IMR-90 (cell line): Measurements from ENCODE around the gene GLYAT. TPM values are rescaled to one million over a fixed set of nuclear protein-coding genes. Genes with fewer than 3 reads are reported as not detected.

ENCODE experiments used
- ATAC-seq: fragments of 200-7000 bp; cut with Tn5 transposase; 2 replicates; pipeline ENCODE4 v1.9.1; 2020; ENCODE audit warnings: low read depth, mild to moderate bottlenecking, moderate library complexity
- BruUV-seq: library from RNA; stranded (reverse); fragments of 400-500 nt; replicated peaks from 2 replicates; lab custom pipeline; 2021; lab: Mats Ljungman, UMichigan
- CTCF ChIA-PET: fragments of 300-600 bp; formaldehyde crosslinking; extraction: SDS; loops from one replicate; lab custom pipeline; 2021; ENCODE audit warnings: antibody characterized with exemption; lab: Yijun Ruan, JAX
- POLR2A ChIA-PET: fragments of 300-600 bp; sonication (Branson Sonifier 250); formaldehyde crosslinking; loops from one replicate; lab custom pipeline; 2022; ENCODE audit warnings: antibody characterized with exemption; ENCODE audit not compliant: unreplicated experiment; lab: Charles Lee
- DNase-seq: peaks from one replicate; pipeline ENCODE4 v3.0.0; 2013
- H2AFZ ChIP-seq: replicated peaks from 2 replicates; pipeline ENCODE3; 2013; ENCODE audit warnings: low read length, mild to moderate bottlenecking; ENCODE audit not compliant: poor library complexity
- H2AK5ac ChIP-seq: 2 replicates; pipeline ENCODE4 v1.6.1; 2013; ENCODE audit warnings: low read depth, low read length, inconsistent platforms
- H2AK9ac ChIP-seq: replicated peaks from 2 replicates; pipeline ENCODE3; 2013; ENCODE audit warnings: mild to moderate bottlenecking, low read depth, low read length, moderate library complexity; ENCODE audit not compliant: poor library complexity
- H2BK120ac ChIP-seq: 2 replicates; pipeline ENCODE4 v1.6.1; 2013; ENCODE audit warnings: low read depth, low read length, inconsistent platforms
- H2BK15ac ChIP-seq: 3 replicates; pipeline ENCODE4 v1.6.1; 2013; ENCODE audit warnings: low read depth, low read length, inconsistent platforms
- H2BK20ac ChIP-seq: 2 replicates; pipeline ENCODE4 v1.6.1; 2013; ENCODE audit warnings: low read depth, mild to moderate bottlenecking, inconsistent platforms, low read length, moderate library complexity
- H2BK5ac ChIP-seq: 2 replicates; pipeline ENCODE4 v1.6.1; 2013; ENCODE audit warnings: mild to moderate bottlenecking, low read depth, low read length, inconsistent platforms; ENCODE audit not compliant: poor library complexity, severe bottlenecking
- H3K14ac ChIP-seq: replicated peaks from 2 replicates; pipeline ENCODE4 v1.6.1; 2013; ENCODE audit warnings: low read depth, low read length, inconsistent platforms
- H3K18ac ChIP-seq: 2 replicates; pipeline ENCODE4 v1.6.1; 2013; ENCODE audit warnings: low read depth, low read length, control low read depth
- H3K23ac ChIP-seq: 2 replicates; pipeline ENCODE4 v1.6.1; 2013; ENCODE audit warnings: low read depth, low read length, inconsistent platforms
- H3K27ac ChIP-seq: 2 replicates; pipeline ENCODE4 v1.5.1; 2013; ENCODE audit warnings: mild to moderate bottlenecking, control low read depth, low read length; ENCODE audit not compliant: insufficient read depth
- H3K27me3 ChIP-seq: 2 replicates; pipeline ENCODE4 v1.6.1; 2013; ENCODE audit warnings: low read length; ENCODE audit not compliant: control insufficient read depth, insufficient read depth
- H3K36me3 ChIP-seq: 2 replicates; pipeline ENCODE4 v1.6.1; 2013; ENCODE audit warnings: low read length, mixed read lengths; ENCODE audit not compliant: control insufficient read depth, insufficient read depth
- H3K4ac ChIP-seq: 2 replicates; pipeline ENCODE4 v1.6.1; 2013; ENCODE audit warnings: low read depth, low read length, inconsistent platforms
- H3K4me1 ChIP-seq: 2 replicates; pipeline ENCODE4 v1.6.1; 2013; ENCODE audit warnings: low read length, mixed read lengths; ENCODE audit not compliant: control insufficient read depth, insufficient read depth
- H3K4me2 ChIP-seq: 2 replicates; pipeline ENCODE4 v1.6.1; 2013; ENCODE audit warnings: low read depth, mild to moderate bottlenecking, control low read depth, low read length, moderate library complexity
- H3K4me3 ChIP-seq: 2 replicates; pipeline ENCODE4 v1.5.1; 2013; ENCODE audit warnings: low read depth, mild to moderate bottlenecking, control low read depth, low read length, moderate library complexity; ENCODE audit not compliant: insufficient read depth
- H3K56ac ChIP-seq: 2 replicates; pipeline ENCODE4 v1.6.1; 2013; ENCODE audit warnings: low read length, inconsistent platforms; ENCODE audit not compliant: insufficient read depth; ENCODE audit errors: extremely low read depth
- H3K79me1 ChIP-seq, 2 experiments: 2 replicates each; pipeline ENCODE4 v1.6.1; 2013; ENCODE audit warnings: low read length in 2 of 2, inconsistent platforms in 1 of 2, low read depth in 1 of 2
- H3K9ac ChIP-seq: 2 replicates; pipeline ENCODE4 v1.6.1; 2013; ENCODE audit warnings: low read depth, low read length, control low read depth
- H3K9me1 ChIP-seq: 2 replicates; pipeline ENCODE4 v1.6.1; 2013; ENCODE audit warnings: low read length, inconsistent platforms; ENCODE audit not compliant: insufficient read depth
- H3K9me3 ChIP-seq: 2 replicates; pipeline ENCODE4 v1.6.1; 2013; ENCODE audit warnings: low read length; ENCODE audit not compliant: control insufficient read depth, insufficient read depth
- H4K20me1 ChIP-seq: 2 replicates; pipeline ENCODE4 v1.6.1; 2013; ENCODE audit warnings: low read length, inconsistent platforms; ENCODE audit not compliant: insufficient read depth
- H4K5ac ChIP-seq: 2 replicates; pipeline ENCODE4 v1.6.1; 2013; ENCODE audit warnings: mild to moderate bottlenecking, low read depth, low read length, control low read depth
- H4K8ac ChIP-seq, 2 experiments: 2 replicates each; pipeline ENCODE4 v1.6.1; 2013; ENCODE audit warnings: low read depth in 2 of 2, low read length in 2 of 2, control low read depth in 1 of 2, inconsistent platforms in 1 of 2
- H4K91ac ChIP-seq: 2 replicates; pipeline ENCODE4 v1.6.1; 2013; ENCODE audit warnings: low read depth, low read length, inconsistent platforms; ENCODE audit not compliant: insufficient read depth
- CHD1 ChIP-seq: IDR thresholded peaks from 2 replicates; pipeline ENCODE4 v1.6.1; 2012; ENCODE audit warnings: low read depth, low read length, improper control_type of control experiment
- MAFK ChIP-seq: IDR thresholded peaks from 2 replicates; pipeline ENCODE4 v1.6.1; 2012; ENCODE audit warnings: low read depth, low read length, improper control_type of control experiment
- SMC3 ChIP-seq: fragments of 150-350 bp; IDR thresholded peaks from 2 replicates; pipeline ENCODE4 v1.6.1; 2016; ENCODE audit warnings: low read depth, mild to moderate bottlenecking, antibody characterized with exemption, low read length, moderate library complexity
- WGBS, 2 experiments: methylation state at CpG; one replicate each; pipeline versions ENCODE4 v1.1.5 to v1.1.7; 2013; ENCODE audit warnings: missing lambda C conversion rate in 2 of 2; ENCODE audit not compliant: insufficient read length in 1 of 2; ENCODE audit errors: extremely low coverage in 2 of 2; 5-methylcytosine and 5-hydroxymethylcytosine counted together
- dilution Hi-C: fragments of 300-500 bp; cut with HindIII; formaldehyde crosslinking; loops from one replicate; pipeline ENCODE4 v1.14.3; 2018; ENCODE audit warnings: low sequenced_read_pairs; ENCODE audit not compliant: unreplicated experiment
- in situ Hi-C: fragments of 300-500 bp; cut with MboI; formaldehyde crosslinking; loops from 3 replicates; pipeline ENCODE4 v1.14.3; 2019; ENCODE audit warnings: low sequenced_read_pairs, inconsistent platforms, mixed read lengths
- intact Hi-C: fragments of 100-400 bp; cut with micrococcal nuclease; formaldehyde crosslinking; loops from 2 replicates; pipeline ENCODE4 v1.10.0; 2022
- polyA plus RNA-seq, 3 experiments: library from polyadenylated mRNA; depleted of rRNA; stranded (reverse); fragments of >200 nt; gene quantifications; 2 replicates each; pipeline ENCODE4 v1.2.3, GENCODE V29; 2012; ENCODE audit warnings: low replicate concordance in 1 of 3
- total RNA-seq: library from RNA; depleted of rRNA; stranded (reverse); fragments of >200 nt; gene quantifications from 2 replicates; pipeline ENCODE4 v1.2.3, GENCODE V29; 2012
- TF ChIP-seq, protein P1 (sequence below): fragments of 150-350 bp; IDR thresholded peaks from 2 replicates; pipeline ENCODE4 v1.6.1; 2017; ENCODE audit warnings: mild to moderate bottlenecking, antibody characterized with exemption, low read length, low read depth

The GLYAT gene
- total and polyA plus RNA-seq, 2 of the 4 experiments (the other 2 are of a cell fraction) = not detected

- Histone ChIP-seq H2AK9ac (no peak overlapping the region), H2AK5ac (no peak overlapping the region), H4K8ac (no peak overlapping the region), H3K9ac (no peak overlapping the region), H3K4me3 (no peak overlapping the region), H3K4me1 (no peaks in the 10 kb centered on the region), H3K79me1 (no peaks in the 10 kb centered on the region), H3K4me2 (no peak overlapping the region), H3K9me1 (no peaks in the 10 kb centered on the region), H2BK120ac (no peak overlapping the region), H2AFZ (no peak overlapping the region), H3K18ac (no peak overlapping the region), H3K36me3 (no peaks in the 10 kb centered on the region), H2BK5ac (no peak overlapping the region), H4K5ac (no peak overlapping the region), H3K56ac (no peak overlapping the region), H3K27me3 (peaks cover 2% of the 10 kb centered on the region), H3K14ac (no peak overlapping the region), H2BK15ac (no peak overlapping the region), H2BK20ac (no peak overlapping the region), H3K23ac (no peak overlapping the region), H4K91ac (no peak overlapping the region), H4K20me1 (no peaks in the 10 kb centered on the region), H3K9me3 (no peaks in the 10 kb centered on the region), H3K4ac (no peak overlapping the region), H3K27ac (no peak overlapping the region)
- ChIA-PET CTCF (interaction anchor here (0.7 kb wide), 1 partner anchor 392 kb away, joined by 5 read pairs; no protein-coding TSS in a partner anchor), POLR2A (no interaction called here)
- intact Hi-C loops (no loop called here), dilution Hi-C loops (no loop called here), in situ Hi-C loops (no loop called here)
- TF ChIP-seq CHD1 (no peak), MAFK (no peak), SMC3 (no peak)
- TF ChIP-seq, protein P1, sequence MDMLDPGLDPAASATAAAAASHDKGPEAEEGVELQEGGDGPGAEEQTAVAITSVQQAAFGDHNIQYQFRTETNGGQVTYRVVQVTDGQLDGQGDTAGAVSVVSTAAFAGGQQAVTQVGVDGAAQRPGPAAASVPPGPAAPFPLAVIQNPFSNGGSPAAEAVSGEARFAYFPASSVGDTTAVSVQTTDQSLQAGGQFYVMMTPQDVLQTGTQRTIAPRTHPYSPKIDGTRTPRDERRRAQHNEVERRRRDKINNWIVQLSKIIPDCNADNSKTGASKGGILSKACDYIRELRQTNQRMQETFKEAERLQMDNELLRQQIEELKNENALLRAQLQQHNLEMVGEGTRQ = no peak
- no CpG with 5 or more reads among the region's 2 CpGs for WGBS, 2 experiments
- no TSS peak for BruUV-seq
- ATAC-seq (no peak), DNase-seq (no peak)
Measured at GRCh38 chr11:58727415-58727797, 4.3 kb downstream of the GLYAT start.
